Measurements from ENCODE around the gene ADCY9. TPM values are rescaled to one million over a fixed set of nuclear protein-coding genes. Genes with fewer than 3 reads are reported as not detected.
A peak's percentile ranks its signal among the peaks of the same experiment; 100 is the strongest.
"Not testable (repeated sequence)": the region's sequence is repeated elsewhere in the genome, so short reads cannot be mapped to it uniquely, and the experiment has no call there.

ADCY9 gene
- total RNA-seq, 1 donor from 2014 or later, result 6.9 TPM

GRCh38 chr16:3935921-3936320, 180.3 kb downstream of the ADCY9 start:
- Mint-ChIP-seq H3K27ac (no peak overlapping the region), H3K9me3 (ENCODE audit: low read depth) (no peaks in the 10 kb centered on the region), H3K4me3 (ENCODE audit: low read depth) (no peak overlapping the region), H3K4me1 (ENCODE audit: low read depth) (peaks cover 5% of the 10 kb centered on the region), H3K36me3 (ENCODE audit: insufficient read depth) (no peaks in the 10 kb centered on the region), H3K27me3 (peaks cover 3% of the 10 kb centered on the region)
- DNase-seq (ENCODE audit: low spot score, unreplicated experiment), result no peak
- TF ChIP-seq, protein P1, sequence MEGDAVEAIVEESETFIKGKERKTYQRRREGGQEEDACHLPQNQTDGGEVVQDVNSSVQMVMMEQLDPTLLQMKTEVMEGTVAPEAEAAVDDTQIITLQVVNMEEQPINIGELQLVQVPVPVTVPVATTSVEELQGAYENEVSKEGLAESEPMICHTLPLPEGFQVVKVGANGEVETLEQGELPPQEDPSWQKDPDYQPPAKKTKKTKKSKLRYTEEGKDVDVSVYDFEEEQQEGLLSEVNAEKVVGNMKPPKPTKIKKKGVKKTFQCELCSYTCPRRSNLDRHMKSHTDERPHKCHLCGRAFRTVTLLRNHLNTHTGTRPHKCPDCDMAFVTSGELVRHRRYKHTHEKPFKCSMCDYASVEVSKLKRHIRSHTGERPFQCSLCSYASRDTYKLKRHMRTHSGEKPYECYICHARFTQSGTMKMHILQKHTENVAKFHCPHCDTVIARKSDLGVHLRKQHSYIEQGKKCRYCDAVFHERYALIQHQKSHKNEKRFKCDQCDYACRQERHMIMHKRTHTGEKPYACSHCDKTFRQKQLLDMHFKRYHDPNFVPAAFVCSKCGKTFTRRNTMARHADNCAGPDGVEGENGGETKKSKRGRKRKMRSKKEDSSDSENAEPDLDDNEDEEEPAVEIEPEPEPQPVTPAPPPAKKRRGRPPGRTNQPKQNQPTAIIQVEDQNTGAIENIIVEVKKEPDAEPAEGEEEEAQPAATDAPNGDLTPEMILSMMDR (IDR thresholded peaks at IDR 0.05; ENCODE audit: unreplicated experiment), result no peak

DNA sequence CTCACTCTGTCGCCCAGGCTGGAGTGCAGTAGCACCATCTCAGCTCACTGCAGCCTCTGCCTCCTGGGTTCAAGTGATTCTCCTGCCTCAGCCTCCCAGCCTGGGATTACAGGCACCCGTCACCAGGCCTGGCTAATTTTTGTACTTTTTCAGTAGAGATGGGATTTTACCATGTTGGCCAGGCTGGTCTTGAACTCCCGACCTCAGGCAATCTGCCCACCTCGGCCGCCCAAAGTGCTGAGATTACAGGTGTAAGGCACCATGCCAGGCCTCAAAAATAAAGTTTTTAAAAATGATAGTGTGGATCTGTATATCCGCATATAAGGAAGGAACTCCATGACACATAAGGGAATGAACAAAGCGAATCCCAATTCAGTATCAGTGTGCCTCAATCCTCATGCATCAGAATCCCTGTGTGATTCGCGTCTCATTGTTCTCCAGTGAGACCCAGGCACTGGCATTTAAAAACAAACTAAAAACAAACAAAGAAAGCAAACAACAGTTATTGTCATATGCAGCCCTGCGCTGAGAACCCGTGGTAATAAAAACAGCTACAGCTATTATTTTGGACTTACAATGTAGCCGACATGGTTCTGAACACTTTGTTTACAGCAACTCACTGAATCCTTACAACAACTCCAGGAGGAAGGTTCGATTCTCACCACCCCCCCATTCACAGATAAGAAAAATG, 181.6 kb downstream of the ADCY9 start:
- Mint-ChIP-seq H3K27me3 (peaks cover 3% of the 10 kb centered on the region), H3K27ac (peak overlapping the region; percentile 47), H3K9me3 (ENCODE audit: low read depth) (no peaks in the 10 kb centered on the region), H3K4me1 (ENCODE audit: low read depth) (peaks cover 5% of the 10 kb centered on the region), H3K4me3 (ENCODE audit: low read depth) (no peak overlapping the region), H3K36me3 (ENCODE audit: insufficient read depth) (no peaks in the 10 kb centered on the region)
- no peak for DNase-seq (ENCODE audit: low spot score, unreplicated experiment)
- TF ChIP-seq, protein P1 (IDR thresholded peaks at IDR 0.05; ENCODE audit: unreplicated experiment), result no peak

DNA sequence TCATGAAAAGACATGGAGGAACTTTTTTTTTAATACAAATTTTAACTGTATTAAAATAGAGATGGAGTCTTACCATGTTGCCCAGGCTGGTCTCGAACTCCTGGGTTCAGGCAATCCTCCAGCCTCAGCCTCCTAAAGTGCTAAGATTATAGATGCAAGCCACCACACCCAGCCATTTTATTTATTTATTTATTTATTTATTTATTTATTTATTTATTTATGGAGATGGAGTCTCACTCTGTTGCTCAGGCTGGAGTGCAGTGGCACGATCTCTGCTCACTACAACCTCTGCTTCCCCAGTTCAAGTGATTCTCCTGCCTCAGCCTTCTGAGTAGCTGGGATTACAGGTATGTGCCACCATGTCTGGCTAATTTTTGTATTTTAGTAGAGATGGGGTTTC, 189.1 kb downstream of the ADCY9 start:
- not testable (repeated sequence) for H3K27me3 Mint-ChIP-seq; DNase-seq (ENCODE audit: low spot score, unreplicated experiment); H3K36me3 Mint-ChIP-seq (ENCODE audit: insufficient read depth); H3K9me3 Mint-ChIP-seq (ENCODE audit: low read depth); H3K4me1 Mint-ChIP-seq (ENCODE audit: low read depth); H3K4me3 Mint-ChIP-seq (ENCODE audit: low read depth); H3K27ac Mint-ChIP-seq

GRCh38 chr16:3924763-3925162, 191.5 kb downstream of the ADCY9 start:
- no peaks in the 10 kb centered on the region for H3K36me3 Mint-ChIP-seq (ENCODE audit: insufficient read depth)
- H3K9me3 Mint-ChIP-seq (ENCODE audit: low read depth), result no peaks in the 10 kb centered on the region
- peaks cover 8% of the 10 kb centered on the region for H3K4me1 Mint-ChIP-seq (ENCODE audit: low read depth)
- no peak overlapping the region for H3K4me3 Mint-ChIP-seq (ENCODE audit: low read depth)
- no peak overlapping the region for H3K27ac Mint-ChIP-seq
- TF ChIP-seq, protein P1 (IDR thresholded peaks at IDR 0.05; ENCODE audit: unreplicated experiment), result no peak
- peaks cover 2% of the 10 kb centered on the region for H3K27me3 Mint-ChIP-seq
- no peak for DNase-seq (ENCODE audit: low spot score, unreplicated experiment)

- Mint-ChIP-seq H3K4me3 (ENCODE audit: low read depth) (no peak overlapping the region), H3K4me1 (ENCODE audit: low read depth) (peaks cover 8% of the 10 kb centered on the region), H3K27ac (peak overlapping the region; percentile 20), H3K27me3 (peaks cover 2% of the 10 kb centered on the region), H3K9me3 (ENCODE audit: low read depth) (peaks cover 11% of the 10 kb centered on the region), H3K36me3 (ENCODE audit: insufficient read depth) (no peaks in the 10 kb centered on the region)
- DNase-seq (ENCODE audit: low spot score, unreplicated experiment), result no peak
- TF ChIP-seq, protein P1 (IDR thresholded peaks at IDR 0.05; ENCODE audit: unreplicated experiment), result no peak
Measured at GRCh38 chr16:3922241-3922640, 194.0 kb downstream of the ADCY9 start.

- no peak for DNase-seq (ENCODE audit: low spot score, unreplicated experiment)
- Mint-ChIP-seq H3K36me3 (ENCODE audit: insufficient read depth) (no peaks in the 10 kb centered on the region), H3K27me3 (peaks cover 2% of the 10 kb centered on the region), H3K4me1 (ENCODE audit: low read depth) (no peaks in the 10 kb centered on the region), H3K9me3 (ENCODE audit: low read depth) (peaks cover 11% of the 10 kb centered on the region), H3K4me3 (ENCODE audit: low read depth) (no peak overlapping the region), H3K27ac (no peak overlapping the region)
- TF ChIP-seq, protein P1 (IDR thresholded peaks at IDR 0.05; ENCODE audit: unreplicated experiment), result no peak
Measured at GRCh38 chr16:3920206-3920605, 196.0 kb downstream of the ADCY9 start.
